Stimulated activated CD4-positive, alpha-beta T cell treated with anti-CD3 and anti-CD28 coated beads, Interleukin-12 subunit alpha, Interleukin-12 subunit beta, amount 100 ng/mL, for 48 hours (primary cell): ENCODE data around the gene COL9A3.

Source experiments
- DNase-seq, 3 donors: peaks; one replicate each; pipeline ENCODE4 v3.0.0-alpha.2; 2020; ENCODE audit warnings: low read depth in 2 of 3, low spot score in 1 of 3

Gene COL9A3

DNA sequence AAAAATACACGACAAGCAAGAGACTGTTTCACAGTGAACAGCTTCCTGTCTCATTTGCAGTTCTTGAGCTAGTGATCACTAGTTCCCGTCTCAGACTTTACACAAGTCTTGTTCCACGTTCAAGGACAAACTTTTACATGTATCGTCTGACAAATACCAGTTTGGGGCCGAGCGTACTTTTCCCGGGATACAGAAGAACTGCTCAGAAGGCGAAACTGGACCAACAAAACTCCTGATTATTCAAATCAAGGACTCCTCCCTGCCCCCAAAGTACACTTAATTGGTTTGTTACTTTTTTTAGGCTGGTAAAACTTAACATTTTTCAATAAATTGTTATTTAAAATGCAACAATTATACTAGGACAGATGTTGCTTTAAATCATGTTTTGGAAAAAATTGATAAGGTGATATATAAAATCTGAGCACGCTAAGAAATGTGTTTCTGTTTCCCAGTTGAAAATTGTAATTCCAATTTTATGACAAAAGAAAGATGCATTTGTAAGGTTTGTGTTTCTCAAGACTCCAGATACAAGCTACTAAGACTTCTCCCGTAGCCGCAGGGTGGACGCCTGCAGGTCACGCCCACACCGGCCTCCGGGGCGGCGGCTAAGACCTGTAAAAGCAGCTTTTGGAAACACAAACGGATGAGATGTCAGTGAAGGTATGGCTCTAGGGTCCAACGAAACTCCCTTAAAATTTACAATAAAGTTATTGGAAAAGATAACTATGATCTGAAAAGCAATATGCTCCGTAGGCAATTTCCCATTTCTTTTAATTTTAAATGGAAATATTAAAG is 61.6 kb downstream of the COL9A3 start:
- no peak for DNase-seq

DNA sequence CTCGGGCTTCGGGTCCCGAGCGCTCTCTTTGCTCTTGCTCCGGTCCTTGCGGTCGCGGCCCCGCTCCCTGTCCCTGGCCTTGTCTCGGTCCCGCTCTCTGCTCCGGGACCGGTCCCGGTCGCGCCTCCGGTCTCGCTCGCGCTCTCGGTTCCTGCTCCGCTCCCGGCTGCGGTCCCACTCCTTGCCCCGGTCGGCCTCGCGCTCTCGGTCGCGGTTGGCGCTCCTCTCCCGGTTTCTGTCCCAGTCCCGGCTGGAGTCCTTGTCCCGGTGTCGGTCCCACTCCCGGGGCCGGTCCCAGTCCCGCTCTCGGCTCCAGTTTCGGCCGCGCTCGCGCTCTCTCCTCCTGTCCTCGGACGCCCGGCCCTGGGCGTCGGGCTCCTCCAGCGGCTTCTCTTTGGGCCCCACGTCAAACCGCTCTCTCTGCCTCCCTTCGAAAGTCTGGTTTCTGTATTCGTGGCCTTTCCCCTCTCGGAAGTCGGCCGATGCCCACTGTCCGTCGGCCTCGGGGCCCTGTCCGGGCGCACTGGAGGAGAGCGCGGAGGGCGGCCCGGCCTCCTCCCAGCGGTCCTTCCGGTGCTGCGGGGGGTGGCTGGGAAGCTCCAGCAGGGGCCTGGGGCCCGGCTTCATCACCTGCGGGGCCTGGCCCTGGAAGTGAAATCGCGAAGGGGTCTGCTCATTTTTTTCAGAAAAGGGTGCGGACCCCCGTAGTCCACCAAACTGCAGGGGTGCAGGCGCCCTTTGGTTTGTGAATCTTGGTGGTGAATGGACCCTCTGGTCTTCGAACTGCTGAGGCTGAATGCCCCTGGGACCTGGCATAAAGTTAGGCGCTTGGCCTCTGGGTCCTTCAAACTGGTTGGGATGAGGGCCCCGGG is 62.7 kb downstream of the COL9A3 start:
- DNase-seq: no peak

DNA sequence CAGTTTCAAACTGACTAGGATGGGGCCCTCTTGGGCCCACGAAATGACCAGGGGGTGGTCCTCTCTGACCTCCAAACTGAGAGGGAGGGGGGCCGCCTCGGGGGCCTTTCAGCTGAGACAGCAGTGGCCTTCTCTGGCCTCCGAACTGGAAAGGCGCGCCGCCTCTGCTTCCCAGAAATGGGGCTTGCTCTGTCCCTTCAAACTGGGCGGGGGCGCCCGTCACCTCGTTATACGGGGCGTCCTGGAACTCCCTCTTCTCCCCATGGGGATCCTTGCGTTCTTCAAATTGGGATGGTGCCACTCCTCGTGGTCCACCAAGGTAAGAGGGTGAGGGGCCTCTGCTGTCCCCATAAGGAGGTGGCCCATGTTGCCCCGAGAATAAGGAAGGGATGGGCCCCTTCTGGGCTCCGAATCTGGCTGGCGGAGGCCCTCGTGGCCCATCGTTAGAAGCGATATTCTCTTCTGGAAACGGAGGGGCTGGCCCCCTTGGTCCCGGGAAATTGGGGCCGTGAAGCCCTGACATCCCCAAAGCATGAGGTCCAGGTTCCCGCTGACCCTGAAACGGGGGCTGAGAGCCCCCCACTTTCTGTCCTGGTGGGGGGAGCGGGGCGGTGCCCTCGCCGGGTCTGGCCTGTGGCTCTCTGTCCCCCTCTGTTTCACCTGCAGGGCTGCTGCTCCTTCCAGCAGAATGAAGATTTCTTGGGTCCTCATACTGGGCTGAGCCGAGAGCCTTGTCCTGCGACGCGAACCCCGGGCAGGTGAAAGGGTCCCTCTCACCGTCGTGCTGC is 63.5 kb downstream of the COL9A3 start:
- DNase-seq: no peak

DNA sequence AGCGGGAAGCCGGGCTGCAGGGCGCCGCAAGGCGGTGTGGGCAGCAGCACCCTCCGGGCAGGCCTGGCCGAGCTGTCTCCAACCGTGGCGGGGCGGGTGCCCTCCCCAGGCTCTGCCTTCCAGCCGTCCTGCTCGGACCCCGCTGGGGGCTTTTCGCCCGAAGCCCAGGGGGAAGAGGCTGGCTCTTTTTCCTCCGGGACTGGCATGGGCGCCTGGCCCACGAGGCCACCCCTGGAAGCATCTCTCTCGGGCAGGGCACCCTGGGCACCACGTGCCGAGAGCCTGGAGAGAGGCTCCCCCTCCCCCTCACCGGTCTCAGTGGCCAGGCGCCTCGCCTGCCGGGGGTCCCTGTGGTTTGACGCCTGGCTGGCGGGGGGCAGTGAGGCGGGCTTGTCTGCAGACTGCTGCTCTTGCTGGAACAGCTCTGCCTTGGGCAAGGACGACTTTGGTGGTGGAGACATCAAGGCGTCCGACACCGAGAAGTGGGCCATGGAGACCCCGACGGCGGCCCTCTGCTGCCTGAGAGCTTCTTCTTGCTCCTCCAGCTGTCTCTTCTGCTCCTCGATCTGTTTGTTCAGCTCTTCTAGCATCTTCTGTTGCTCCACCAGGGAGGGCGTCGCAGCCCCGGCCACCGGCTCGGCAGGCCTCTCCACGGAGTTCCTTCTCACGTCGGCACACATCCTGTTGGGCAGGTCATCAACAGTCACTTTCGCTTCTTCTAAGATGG is 64.2 kb downstream of the COL9A3 start:
- DNase-seq: no peak

DNA sequence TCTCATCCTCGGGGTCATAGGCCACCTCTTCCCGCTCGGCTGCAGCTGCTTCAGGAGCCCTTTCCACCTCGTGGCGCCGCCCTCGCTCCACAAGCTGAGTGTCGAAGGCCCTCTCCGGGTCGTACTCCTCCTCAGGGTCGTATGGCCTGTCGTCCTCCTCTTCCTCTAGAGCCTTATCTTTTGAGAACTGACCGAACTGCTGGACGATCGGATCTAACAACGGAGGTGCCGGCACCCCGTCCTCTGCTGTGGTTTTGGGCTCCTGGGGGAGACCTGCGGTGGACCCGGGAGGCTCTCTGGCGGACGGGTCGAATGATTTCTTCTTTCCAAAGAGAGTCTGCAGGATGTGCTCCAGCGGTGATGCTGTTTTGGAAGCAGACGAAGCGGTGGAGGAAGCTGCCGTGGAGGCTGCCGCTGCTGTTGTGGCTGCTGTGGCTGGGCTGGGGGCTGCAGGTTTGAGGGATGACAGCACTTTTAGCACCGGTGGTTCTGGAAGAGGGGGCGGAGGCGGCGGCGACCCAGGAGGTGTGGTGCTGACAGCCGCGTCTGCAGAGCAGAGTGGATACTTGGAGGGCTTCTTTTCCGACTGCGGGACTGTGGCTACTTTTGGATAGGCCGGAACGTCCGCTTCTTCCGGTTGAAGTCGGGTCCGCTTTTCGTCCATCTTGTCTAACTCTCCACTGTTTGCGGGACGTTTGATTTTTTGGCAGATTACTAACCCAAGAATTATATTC is 65.0 kb downstream of the COL9A3 start:
- DNase-seq: no peak

DNA sequence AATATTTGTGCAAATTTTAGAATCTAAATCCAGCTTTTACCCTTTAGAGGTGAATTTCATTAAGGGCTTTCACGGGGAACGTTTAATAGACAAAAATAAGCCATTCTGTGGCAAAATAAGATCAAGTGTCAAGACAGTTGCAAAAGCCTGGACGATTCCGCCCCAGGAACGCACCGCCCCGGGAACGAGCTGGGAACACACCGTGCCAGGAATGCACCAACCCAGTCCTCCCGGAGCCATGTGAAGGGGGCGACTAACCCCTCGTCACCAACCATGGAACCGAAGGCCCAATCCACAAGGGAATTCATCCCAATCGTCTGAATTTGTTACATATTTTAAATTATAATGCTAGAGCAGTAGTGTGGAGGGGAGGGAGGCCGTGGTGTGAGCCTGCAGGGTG is 65.6 kb downstream of the COL9A3 start:
- DNase-seq: no peak

DNA sequence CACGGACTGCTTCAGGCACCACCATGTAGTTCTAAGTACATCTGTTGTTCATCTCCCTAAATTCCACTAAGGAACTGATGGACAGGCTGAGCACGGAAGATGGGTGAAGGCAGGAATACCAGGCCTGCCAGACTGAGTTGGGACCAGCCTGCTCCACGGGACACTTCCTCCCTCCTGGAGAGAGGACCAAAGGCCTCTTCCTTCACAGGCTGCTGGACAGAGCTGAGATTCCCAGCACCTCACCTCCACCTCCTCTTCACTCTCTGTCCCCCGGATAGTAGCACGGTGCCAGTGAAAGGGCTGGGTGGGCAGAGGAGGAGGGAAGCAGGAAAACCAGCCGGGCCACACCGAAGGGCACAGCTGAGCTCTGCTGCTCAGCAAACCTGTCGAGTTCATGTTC is 67.7 kb downstream of the COL9A3 start:
- no peak for DNase-seq

DNA sequence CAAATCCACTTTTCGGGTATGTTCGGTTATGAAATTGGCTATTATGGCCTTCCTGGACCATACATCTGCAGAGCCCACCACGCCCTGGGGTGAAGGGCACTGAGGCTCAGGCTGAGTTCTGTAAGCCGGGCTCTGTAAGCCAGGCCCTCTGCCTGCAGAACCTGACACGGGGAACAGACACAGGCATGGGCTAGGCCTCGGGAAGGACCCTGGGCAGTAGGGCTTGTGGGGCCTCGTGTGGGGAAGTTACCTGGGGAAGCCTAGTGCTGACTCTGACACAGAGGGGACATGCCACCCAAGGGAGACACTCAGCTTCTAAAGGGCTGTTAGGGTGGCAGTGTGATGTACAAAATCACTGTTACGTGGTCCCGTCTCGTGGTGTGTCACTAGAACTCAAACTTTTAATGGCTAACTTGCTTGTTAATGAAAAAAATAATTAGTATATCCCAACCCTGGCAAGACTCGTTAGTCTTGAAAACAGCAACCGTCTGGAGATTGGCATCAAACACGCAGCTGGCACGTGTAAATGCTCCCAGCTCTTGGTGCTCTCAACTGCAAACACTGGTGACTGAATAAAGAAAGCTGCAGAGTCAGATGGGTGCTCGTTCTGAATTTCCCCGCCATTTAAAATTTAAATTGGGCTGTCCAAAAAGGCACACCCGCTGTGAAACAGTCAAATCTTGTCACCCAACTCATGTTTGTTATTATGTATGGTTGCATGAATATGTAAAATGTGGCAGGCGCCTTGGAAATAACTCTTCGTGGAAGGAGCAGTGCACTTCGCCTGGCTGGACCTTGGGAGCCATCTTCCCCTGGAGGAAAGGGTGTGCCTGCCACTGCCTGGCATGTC is 68.4 kb downstream of the COL9A3 start:
- DNase-seq: no peak

DNA sequence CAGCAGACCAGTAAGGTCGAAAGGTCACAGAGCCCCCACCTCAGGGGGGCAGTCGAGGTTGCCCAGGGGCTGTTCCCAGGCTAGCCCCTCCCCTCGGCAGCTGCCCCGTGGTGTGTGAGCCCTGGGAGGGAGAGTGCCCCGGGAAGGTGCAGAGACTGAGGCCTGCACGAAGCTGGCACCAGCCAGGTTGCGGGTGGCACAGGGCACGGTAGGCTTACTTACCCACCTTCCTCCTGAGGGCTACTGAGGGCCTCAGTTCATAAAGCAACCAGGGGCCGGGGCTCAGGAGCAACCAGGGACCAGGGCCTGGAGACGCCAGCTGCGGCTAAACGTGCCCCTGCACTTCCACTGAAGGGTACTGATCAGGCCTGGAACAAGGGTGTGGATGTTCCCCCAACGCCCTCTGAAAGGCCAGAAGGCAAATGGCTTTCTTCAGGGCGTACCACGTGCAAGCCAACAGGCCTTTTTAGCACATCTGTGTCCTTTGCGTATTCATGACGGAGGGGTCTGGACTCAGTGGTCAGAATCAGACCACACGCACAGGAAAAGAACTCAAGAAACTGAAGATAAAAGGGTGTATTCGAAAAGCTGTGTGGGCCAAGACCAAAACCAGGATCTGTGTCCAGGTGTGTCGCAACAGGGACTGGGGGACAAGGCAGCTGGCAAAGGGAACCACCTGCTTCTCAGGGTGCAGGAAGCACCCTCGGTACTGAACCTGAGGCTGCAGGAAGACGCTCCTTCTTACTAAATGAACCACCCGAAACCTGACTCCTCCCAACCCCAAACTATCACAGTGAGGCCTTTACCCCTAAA is 69.3 kb downstream of the COL9A3 start:
- DNase-seq: no peak

DNA sequence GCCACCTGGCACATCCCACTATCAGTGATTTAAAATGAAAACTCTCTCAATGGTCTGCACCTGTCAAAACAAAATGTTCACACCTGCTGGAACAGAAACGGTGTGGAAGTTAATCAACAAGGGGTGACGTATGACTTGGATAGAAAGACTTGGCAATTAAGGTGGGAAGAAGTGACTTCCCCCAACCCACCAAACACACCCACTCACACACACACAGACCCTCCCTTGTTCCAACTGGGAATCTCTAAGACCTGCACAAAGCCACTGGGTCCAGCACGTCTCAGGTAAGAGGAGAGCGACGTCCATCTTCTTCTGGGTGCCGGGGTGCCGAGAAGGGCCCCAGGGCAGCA is 69.8 kb downstream of the COL9A3 start:
- no peak for DNase-seq

DNA sequence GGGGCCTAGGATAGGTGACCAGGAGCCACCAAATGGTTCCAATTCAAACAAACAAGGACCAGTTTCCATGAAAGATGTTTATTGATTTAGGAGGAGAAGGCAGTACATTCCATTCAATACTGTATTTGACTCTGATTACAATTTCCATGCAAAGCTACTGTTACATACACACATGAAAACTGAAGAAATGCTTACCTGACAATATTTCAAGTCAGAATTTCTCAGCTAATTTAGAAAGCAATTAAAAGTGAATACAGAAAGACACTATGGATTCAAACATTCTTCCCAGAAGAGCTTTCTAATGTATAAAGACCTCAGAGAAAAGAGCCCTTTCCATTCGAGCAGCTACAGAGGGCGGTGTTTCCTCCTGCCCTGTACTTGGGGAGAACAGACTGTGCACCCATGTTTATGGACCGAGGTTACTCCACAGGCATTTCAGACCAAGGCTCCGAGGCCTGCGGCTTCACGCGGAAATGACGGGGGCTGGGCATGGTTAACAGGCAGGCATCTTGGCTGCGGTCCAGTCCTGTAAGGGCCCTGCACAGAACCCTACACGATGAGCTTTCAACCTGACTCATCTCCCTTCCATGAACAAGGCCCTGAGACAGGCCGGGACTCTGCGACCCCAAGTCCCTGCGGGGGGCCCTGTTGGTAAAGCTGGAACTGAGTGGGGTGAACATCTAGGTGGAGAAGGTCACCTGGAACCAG is 70.5 kb downstream of the COL9A3 start:
- no peak for DNase-seq

DNA sequence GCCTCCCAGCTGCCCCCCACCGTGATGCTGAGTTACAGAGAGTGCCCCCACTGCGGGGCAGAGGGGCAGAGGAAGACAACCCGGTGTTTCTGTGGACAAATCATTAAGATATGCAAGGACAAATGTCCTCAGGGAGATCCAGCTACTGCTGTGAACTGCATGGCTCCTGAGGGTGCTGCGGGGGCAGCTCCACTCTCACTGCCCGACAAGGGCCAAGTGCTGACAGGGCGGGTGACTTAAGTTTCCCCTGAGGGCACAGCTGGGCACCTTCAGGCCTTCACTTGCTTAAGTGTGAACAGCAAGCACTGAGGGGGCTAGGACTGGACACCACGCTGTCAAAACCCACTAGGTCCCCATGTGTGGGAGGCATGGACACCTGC is 71.0 kb downstream of the COL9A3 start:
- DNase-seq: no peak

DNA sequence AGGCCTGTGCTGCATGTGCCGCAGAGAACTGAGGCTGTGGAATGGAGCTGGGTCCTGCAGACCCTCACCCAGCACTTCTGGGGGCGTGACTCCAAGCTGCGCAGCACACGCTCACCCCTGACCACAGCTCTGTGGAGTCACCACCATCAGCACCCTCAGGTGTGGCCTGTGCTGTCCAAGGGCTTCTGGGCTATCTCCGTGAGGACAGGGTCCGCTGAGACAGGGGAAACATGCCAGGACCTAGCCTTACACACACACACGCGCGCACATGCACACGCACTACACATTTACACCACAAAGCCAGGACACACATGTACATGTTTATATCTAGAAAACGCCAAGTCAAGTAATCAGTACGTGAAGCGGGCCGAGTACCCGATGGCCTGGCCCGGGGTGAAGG is 71.6 kb downstream of the COL9A3 start:
- DNase-seq: no peak

DNA sequence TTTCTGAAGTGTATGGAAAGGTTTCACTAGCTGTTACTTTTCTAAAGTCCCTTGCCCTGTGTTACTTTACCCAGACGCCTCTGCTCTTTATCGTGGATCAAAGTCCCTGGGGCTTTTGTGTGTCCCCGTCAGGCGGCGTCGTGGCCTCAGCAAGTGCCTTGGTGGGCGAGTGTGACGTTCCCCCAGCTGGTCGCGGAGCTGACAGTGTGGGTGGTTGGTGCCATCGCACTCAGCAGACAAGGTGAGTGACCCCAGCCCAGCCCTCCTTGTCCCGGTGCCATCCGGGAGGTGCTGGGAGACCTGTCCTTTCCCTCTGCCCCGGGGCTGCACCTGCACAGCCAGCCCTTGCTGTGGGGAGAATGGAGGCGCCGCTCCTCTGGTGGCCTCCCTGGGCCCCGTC is 72.1 kb downstream of the COL9A3 start:
- DNase-seq: no peak

DNA sequence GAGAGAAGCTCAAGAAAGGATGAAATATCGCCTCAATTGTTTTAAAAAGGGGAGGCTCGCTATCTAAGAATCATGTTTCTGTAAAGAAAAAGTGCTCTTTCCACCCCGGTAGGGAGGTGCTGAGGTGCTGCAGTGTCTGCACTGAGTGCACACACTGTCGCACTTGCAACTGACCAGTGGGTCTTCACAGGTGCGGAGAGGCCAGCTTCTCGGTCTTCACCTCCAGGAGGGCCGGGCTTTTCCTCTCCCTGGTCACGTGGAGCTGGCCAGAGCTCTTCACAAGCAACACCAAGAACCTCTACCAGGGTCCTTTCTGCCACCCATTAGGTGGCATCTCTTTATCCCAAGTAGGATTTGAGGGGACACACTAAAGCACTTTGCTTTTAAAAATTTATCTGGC is 72.6 kb downstream of the COL9A3 start:
- no peak for DNase-seq

DNA sequence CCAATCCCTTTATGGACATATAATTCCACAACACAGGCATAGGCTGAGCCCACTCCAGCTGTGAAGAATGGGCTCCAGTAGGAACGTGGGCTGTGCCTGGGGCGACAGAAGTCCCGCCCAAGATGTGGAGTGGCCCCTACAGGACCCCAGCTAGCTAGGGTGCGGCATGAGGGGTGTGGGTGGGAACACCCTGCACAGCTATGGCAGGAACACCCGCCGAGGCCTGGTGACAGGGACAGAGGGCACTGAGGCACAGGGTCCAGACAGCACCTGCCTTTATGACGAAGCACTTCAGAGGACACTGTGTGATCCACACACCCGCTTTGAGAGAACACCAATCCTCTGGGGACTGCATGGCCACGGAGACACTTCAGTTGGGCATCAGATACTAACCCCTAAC is 73.0 kb downstream of the COL9A3 start:
- DNase-seq: no peak

DNA sequence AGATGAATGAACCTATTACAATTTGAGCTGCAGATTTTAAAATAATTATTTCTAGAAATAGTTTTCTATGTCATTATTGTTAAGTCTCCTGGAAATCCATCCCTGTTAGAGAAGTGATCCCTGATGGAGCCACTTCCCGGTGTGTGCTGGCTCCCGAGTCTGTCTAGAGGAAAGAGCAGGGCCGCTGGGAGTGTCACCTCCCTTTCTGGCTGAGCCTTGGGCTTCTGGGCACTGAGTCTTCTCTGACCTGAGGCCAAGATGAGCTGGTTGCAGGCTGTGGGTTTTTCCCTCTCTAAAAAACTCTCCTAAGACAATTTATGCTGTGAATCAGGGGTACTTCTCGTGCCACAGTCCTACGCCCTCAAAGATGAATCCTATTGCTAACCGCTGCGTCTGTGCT is 73.6 kb downstream of the COL9A3 start:
- DNase-seq: no peak
